ENCODE data around the gene KRTAP12-2.
"Not testable (repeated sequence)": the region's sequence is repeated elsewhere in the genome, so short reads cannot be mapped to it uniquely, and the experiment has no call there.

KRTAP12-2 gene

DNA sequence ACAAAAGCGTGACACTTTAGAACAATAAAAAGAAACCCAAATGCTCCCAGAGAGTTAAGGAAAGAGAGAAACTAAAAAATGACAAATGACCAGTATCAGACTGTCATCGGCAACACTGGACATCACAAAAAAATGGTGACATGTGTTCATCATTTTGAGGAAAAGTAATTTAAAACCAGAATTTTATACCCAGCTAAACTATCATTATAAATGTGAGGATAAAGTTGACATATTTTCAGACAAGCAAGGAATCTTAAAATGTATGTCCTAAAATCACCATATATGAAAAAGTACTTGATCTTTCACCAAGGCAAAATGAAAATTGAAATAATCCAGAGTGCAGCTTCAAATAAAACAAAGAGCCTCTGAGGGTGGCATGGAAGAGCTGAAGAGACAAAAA is 21.8 kb downstream of the KRTAP12-2 start:
- TF ChIP-seq, protein P1, sequence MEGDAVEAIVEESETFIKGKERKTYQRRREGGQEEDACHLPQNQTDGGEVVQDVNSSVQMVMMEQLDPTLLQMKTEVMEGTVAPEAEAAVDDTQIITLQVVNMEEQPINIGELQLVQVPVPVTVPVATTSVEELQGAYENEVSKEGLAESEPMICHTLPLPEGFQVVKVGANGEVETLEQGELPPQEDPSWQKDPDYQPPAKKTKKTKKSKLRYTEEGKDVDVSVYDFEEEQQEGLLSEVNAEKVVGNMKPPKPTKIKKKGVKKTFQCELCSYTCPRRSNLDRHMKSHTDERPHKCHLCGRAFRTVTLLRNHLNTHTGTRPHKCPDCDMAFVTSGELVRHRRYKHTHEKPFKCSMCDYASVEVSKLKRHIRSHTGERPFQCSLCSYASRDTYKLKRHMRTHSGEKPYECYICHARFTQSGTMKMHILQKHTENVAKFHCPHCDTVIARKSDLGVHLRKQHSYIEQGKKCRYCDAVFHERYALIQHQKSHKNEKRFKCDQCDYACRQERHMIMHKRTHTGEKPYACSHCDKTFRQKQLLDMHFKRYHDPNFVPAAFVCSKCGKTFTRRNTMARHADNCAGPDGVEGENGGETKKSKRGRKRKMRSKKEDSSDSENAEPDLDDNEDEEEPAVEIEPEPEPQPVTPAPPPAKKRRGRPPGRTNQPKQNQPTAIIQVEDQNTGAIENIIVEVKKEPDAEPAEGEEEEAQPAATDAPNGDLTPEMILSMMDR (IDR thresholded peaks at IDR 0.05): no peak
- Histone ChIP-seq H3K27ac (no peak overlapping the region), H3K4me3 (no peak overlapping the region)
- no peak for DNase-seq (ENCODE audit: low spot score)

DNA sequence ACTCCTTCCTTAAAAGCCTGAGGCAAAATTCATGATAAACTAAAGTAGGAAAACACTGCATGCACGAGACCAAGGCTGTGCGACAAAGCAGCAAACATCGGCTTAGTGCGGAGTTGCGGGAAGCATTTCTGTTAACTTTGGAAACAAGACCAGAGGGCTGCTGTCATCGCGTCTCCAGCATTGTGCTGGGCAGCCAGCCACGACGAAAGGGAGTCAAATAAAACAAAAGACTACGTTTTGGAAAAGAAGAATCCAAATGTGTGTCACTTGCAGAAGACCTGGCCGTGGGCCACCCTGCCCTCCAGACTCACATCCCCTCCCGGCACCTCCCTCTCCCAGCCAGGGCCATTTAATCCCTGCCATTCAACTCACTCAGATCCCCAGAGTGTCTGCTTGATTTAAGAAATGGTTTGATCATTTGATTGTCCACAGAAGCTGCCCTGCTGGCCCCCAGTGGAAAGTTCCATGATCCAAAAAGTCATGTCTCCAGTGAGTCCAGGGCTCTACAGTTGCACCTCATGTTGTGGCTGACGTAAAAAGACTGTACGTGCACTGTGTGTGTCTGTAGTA is 22.9 kb downstream of the KRTAP12-2 start:
- no peak for DNase-seq (ENCODE audit: low spot score)
- TF ChIP-seq, protein P1 (IDR thresholded peaks at IDR 0.05): no peak
- Histone ChIP-seq H3K27ac (no peak overlapping the region), H3K4me3 (no peak overlapping the region)

DNA sequence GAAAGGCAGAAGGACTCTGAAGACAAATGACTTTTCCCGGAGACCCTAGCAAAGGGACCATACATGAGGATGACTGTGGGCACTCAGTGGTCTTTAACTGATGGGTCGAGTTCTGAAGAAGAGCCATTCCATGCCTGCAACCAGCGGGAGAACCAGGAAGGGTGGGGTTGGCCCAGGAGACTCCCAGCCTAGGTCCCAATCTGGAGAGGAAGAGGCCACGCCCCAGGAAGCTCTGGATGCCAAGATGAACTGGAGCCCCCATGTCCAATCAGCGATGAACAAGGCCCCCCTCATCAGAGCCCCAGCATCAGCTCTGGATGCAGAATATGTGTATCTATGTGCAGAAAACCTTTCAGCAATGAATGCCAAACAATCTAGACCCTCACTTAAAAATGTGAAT is 26.0 kb downstream of the KRTAP12-2 start:
- TF ChIP-seq, protein P1 (IDR thresholded peaks at IDR 0.05): no peak
- no peak for DNase-seq (ENCODE audit: low spot score)
- no peak overlapping the region for H3K4me3 ChIP-seq
- no peak overlapping the region for H3K27ac ChIP-seq

DNA sequence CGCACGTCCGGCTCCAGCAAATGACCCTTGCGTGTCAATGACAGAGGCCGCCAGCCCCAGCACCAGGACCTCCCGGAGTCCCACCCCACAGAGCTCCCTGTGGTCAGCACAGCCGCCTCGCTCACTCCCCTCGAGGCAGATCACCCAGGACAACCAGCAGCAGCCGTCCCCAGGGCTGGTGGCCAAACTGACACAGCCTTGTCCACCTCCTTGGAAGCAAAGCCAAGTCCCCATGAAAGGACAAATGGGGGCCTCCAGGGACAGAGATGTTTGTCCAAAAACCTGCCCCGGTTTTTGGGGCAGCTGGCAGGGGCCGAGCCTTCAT is 27.4 kb downstream of the KRTAP12-2 start:
- Histone ChIP-seq H3K27ac (no peak overlapping the region), H3K4me3 (no peak overlapping the region)
- peak; percentile 56 for DNase-seq (ENCODE audit: low spot score)
- TF ChIP-seq, protein P1 (IDR thresholded peaks at IDR 0.05): no peak

DNA sequence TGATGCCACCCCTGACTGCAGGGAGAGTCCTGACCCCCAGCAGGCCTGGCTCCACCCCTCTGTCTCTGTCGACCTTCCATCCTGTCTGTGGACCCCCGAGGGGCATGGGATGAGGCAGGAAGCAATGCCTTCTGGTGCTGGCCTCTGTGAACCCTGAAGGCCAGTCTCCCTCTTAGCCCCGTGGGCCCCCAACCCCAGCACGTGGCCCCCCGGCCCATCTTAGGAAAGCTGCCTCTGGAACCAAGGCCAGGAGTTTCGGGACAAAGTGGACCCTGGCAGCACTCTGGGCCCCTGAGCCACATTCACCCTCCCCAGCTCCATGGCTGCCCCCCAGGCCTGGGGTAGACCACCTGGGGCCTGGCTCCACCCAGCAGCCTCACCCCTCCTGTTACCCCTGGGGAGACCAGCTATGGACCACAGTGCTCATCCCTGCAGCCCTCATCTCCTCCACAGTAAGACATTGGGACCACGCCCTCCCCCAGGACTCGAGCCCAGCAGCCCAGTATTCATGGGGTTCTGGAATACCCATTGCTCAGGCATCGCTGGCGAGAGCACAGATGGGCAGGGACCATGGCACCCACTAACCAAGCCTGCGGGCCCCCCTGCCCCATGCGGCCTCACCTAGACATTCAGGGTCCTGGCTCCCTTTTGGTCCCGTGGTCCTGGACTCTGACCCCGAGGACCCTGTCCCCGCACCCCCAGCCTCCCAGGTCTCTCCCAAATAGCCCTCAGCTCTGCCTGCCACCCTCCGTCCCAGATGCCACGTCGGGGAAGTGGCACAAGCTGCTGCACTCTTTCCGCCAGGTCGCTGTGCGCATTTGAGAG is 28.0 kb downstream of the KRTAP12-2 start:
- H3K4me3 ChIP-seq, H3K27ac ChIP-seq: not testable (repeated sequence)
- peak; percentile 60 for DNase-seq (ENCODE audit: low spot score)

DNA sequence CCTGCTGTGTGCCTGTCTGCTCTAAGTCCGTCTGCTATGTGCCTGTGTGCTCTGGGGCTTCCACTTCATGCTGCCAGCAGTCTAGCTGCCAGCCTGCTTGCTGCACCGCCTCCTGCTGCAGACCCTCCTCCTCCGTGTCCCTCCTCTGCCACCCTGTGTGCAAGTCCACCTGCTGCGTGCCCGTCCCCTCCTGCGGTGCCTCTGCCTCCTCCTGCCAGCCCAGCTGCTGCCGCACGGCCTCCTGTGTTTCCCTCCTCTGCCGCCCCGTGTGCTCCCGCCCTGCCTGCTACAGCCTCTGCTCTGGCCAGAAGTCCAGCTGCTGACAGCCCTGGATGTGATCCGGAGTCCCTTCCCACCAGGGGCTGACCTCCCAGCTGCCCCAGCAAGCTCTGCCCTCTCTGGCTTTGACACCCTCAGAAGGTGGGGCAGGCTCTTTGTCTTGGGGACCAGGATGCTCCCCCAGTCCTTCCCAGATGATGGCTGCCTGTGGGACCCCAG is 28.8 kb downstream of the KRTAP12-2 start:
- H3K4me3 ChIP-seq: not testable (repeated sequence)
- peak; percentile 53 for DNase-seq (ENCODE audit: low spot score)

DNA sequence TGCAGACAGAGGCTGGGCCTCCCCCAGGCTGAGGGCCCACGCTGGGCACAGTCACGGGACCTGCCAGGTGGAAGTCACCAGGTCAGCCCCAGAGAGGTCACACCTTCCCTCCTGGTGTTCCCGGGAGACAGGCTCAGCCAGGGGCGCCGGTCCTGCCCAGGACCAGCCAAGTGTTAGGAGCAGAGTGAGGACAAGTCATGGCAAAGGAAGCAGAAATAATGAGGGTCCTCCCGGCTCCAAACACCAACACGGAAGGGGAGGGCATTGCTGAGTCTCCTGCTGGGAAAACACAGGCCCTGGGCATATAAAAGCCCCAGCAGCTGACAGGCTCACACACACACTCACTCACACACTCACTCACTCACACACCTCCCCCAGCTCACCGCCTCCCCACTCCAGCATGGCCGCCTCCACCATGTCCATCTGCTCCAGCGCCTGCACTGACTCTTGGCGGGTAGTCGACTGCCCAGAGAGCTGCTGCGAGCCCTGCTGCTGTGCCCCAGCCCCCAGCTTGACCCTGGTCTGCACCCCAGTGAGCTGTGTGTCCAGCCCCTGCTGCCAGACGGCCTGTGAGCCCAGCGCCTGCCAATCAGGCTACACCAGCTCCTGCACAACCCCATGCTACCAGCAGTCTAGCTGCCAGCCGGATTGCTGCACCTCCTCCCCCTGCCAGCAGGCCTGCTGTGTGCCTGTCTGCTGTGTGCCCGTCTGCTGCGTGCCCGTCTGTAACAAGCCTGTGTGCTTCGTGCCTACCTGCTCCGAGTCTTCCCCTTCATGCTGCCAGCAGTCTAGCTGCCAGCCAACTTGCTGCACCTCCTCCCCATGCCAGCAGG is 29.5 kb downstream of the KRTAP12-2 start, which contains the start of gene KRTAP10-10:
Gene KRTAP10-10, plus strand, starts transcription at position 339 of the 833 bp plus-strand sequence. Its CDS starts 62 bp downstream, at position 401.
- no peak within 1 kb of the TSS for H3K4me3 ChIP-seq
- H3K27ac ChIP-seq: no peak within 1 kb of the TSS
- DNase-seq (ENCODE audit: low spot score): peak; percentile 58
- TF ChIP-seq, protein P1 (IDR thresholded peaks at IDR 0.05): no peak

More for the DNA sequence above, 28.8 kb downstream of the KRTAP12-2 start:
- not testable (repeated sequence) for H3K27ac ChIP-seq

Measured in coronary artery (tissue), 2 donors.